ENCODE measurements around the gene TEX29.

TEX29 gene

DNA sequence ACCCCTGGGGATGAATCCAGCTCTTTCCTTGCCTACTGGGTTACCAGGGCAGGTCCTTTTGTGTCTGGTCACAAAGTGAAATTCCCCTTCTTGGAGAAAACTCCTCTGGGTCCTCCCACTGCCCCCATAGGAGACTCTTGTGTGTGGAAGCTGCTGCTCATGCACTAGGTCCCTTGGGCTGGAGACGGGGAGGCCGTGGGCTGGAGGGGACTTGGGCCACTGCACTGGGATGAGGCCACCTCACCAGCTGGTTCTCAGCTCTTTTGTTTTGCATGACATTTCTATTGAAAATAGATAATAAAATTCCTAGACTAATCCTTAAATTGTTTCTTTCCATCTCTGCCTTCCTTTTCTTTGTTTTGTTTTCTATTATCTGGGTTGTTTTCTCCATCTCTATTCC is 62.4 kb downstream of the TEX29 start:
- H3K27ac ChIP-seq = no peak overlapping the region
- TF ChIP-seq ZFX (IDR thresholded peaks at IDR 0.05; ENCODE audit: borderline replicate concordance) = no peak
- TF ChIP-seq, protein P1, sequence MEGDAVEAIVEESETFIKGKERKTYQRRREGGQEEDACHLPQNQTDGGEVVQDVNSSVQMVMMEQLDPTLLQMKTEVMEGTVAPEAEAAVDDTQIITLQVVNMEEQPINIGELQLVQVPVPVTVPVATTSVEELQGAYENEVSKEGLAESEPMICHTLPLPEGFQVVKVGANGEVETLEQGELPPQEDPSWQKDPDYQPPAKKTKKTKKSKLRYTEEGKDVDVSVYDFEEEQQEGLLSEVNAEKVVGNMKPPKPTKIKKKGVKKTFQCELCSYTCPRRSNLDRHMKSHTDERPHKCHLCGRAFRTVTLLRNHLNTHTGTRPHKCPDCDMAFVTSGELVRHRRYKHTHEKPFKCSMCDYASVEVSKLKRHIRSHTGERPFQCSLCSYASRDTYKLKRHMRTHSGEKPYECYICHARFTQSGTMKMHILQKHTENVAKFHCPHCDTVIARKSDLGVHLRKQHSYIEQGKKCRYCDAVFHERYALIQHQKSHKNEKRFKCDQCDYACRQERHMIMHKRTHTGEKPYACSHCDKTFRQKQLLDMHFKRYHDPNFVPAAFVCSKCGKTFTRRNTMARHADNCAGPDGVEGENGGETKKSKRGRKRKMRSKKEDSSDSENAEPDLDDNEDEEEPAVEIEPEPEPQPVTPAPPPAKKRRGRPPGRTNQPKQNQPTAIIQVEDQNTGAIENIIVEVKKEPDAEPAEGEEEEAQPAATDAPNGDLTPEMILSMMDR (IDR thresholded peaks at IDR 0.05) = no peak

DNA sequence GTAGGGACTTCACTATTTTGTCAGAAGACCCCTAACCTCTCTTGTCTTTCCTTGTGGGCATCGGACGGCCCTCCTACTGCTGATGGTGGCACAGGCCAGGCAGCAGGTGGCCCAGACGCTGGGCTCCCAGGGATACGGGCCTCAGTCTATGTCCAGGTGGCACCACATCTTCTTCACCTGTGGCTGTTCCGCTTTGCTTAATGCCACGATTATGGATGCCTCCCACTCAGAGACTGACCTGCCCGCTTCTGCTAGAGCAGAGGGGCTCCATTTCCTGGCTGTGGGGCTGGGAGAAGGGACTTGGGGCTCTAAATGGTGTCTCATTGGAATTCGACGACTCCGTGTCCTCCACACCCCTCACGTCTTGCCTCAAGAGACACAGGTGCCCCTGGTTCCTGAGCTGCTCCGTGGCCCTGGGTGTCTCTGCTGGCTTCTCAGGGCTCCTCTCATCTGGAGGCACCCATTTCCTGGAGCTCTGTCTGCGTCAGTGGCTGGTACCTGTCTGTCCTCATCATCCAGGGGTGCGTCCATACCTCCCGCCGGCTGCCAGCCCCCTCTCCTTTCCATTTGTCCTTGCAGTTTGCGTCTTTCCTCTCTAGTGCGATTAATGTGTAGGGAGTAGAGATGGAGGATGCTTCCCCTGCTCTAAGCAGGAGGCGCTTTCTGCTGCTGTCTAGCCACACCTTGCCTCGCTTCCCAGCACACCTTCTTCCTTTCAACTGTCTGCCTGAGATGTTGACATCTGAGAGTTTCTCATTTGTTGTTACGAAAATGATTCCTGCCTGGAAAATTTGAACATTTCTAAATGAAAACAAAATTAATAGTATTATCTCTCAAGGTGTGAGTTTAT is 63.4 kb downstream of the TEX29 start:
- H3K27ac ChIP-seq = no peak overlapping the region
- TF ChIP-seq, protein P1 (IDR thresholded peaks at IDR 0.05) = no peak
- TF ChIP-seq ZFX (IDR thresholded peaks at IDR 0.05; ENCODE audit: borderline replicate concordance) = no peak

- TF ChIP-seq, protein P1 (IDR thresholded peaks at IDR 0.05) = no peak
- no peak for TF ChIP-seq ZFX (IDR thresholded peaks at IDR 0.05; ENCODE audit: borderline replicate concordance)
- no peak overlapping the region for H3K27ac ChIP-seq
Observed at GRCh38 chr13:111384441-111385182, 64.2 kb downstream of the TEX29 start.

GRCh38 chr13:111385183-111385857 is 64.9 kb downstream of the TEX29 start:
- H3K27ac ChIP-seq = no peak overlapping the region
- TF ChIP-seq, protein P1 (IDR thresholded peaks at IDR 0.05) = no peak
- no peak for TF ChIP-seq ZFX (IDR thresholded peaks at IDR 0.05; ENCODE audit: borderline replicate concordance)

GRCh38 chr13:111387026-111387871 is 66.8 kb downstream of the TEX29 start:
- no peak overlapping the region for H3K27ac ChIP-seq
- TF ChIP-seq, protein P1 (IDR thresholded peaks at IDR 0.05) = no peak
- TF ChIP-seq ZFX (IDR thresholded peaks at IDR 0.05; ENCODE audit: borderline replicate concordance) = no peak

- TF ChIP-seq, protein P1 (IDR thresholded peaks at IDR 0.05) = no peak
- no peak for TF ChIP-seq ZFX (IDR thresholded peaks at IDR 0.05; ENCODE audit: borderline replicate concordance)
- H3K27ac ChIP-seq = no peak overlapping the region
Observed at GRCh38 chr13:111387945-111388600, 67.6 kb downstream of the TEX29 start.
